WTC11 (cell line): ENCODE data around the gene EXOC4. TPM values are rescaled to one million over a fixed set of nuclear protein-coding genes. Genes with fewer than 3 reads are reported as not detected.

Experiments
- ATAC-seq: fragments of 200-7000 bp; cut with Tn5 transposase; 2 replicates; pipeline ENCODE4 v1.10.0; 2021; ENCODE audit warnings: mild to moderate bottlenecking, moderate library complexity
- CTCF ChIA-PET: fragments of 300-600 bp; sonication (Branson Sonifier 250); formaldehyde crosslinking; loops from one replicate; lab custom pipeline; 2021; ENCODE audit warnings: antibody characterized with exemption; lab: Charles Lee
- POLR2A ChIA-PET: fragments of 350-600 bp; sonication (Branson Sonifier 250); formaldehyde crosslinking; loops from one replicate; lab custom pipeline; 2021; ENCODE audit warnings: antibody characterized with exemption; lab: Charles Lee
- DNase-seq: peaks from one replicate; pipeline ENCODE4 v3.0.0; 2021; ENCODE audit warnings: low spot score
- H3K27ac Mint-ChIP-seq: 2 replicates; pipeline ENCODE4 v1.8.0; 2021; ENCODE audit warnings: mixed read lengths
- H3K27me3 Mint-ChIP-seq: 2 replicates; pipeline ENCODE4 v1.8.0; 2021; ENCODE audit warnings: low read depth, mild to moderate bottlenecking, moderate library complexity, mixed read lengths
- H3K36me3 Mint-ChIP-seq: 2 replicates; pipeline ENCODE4 v1.8.0; 2021; ENCODE audit warnings: mixed read lengths
- H3K4me1 Mint-ChIP-seq: 2 replicates; pipeline ENCODE4 v1.8.0; 2022; ENCODE audit warnings: mixed read lengths
- H3K4me3 Mint-ChIP-seq: 2 replicates; pipeline ENCODE4 v1.8.0; 2021; ENCODE audit warnings: mild to moderate bottlenecking, moderate library complexity, mixed read lengths
- H3K9me3 Mint-ChIP-seq: 2 replicates; pipeline ENCODE4 v1.8.0; 2021; ENCODE audit warnings: mixed read lengths
- ATF2 ChIP-seq: sonication (generic); formaldehyde crosslinking; IDR thresholded peaks from 2 replicates; pipeline ENCODE4 v1.8.1; 2022; ENCODE audit warnings: low read depth, missing genetic modification reagents, borderline replicate concordance
- CDX4 ChIP-seq: fragments of 250-450 bp; sonication (Bioruptor Pico); IDR thresholded peaks from 2 replicates; pipeline ENCODE4 v1.9.0; 2021; ENCODE audit warnings: moderate library complexity, mild to moderate bottlenecking, inconsistent platforms, borderline replicate concordance
- E2F4 ChIP-seq: sonication (generic); formaldehyde crosslinking; IDR thresholded peaks from 2 replicates; pipeline ENCODE4 v1.8.1; 2022; ENCODE audit warnings: low read depth, mild to moderate bottlenecking, moderate library complexity, missing genetic modification reagents, borderline replicate concordance
- FOXK1 ChIP-seq: sonication (generic); formaldehyde crosslinking; IDR thresholded peaks from 2 replicates; pipeline ENCODE4 v1.8.0; 2022; ENCODE audit warnings: mild to moderate bottlenecking, moderate library complexity, missing genetic modification reagents
- HMGA2 ChIP-seq: fragments of 250-450 bp; sonication (Bioruptor Pico); IDR thresholded peaks from 2 replicates; pipeline ENCODE4 v1.4.0; 2021; ENCODE audit warnings: mild to moderate bottlenecking, moderate library complexity
- MYBL2 ChIP-seq: sonication (generic); formaldehyde crosslinking; IDR thresholded peaks from 2 replicates; pipeline ENCODE4 v1.8.1; 2023; ENCODE audit warnings: mild to moderate bottlenecking, moderate library complexity, missing genetic modification reagents
- SOX15 ChIP-seq: fragments of 250-450 bp; sonication (Bioruptor Pico); IDR thresholded peaks from 2 replicates; pipeline ENCODE4 v1.9.0; 2021; ENCODE audit warnings: mild to moderate bottlenecking
- TEAD1 ChIP-seq: sonication (generic); formaldehyde crosslinking; IDR thresholded peaks from 2 replicates; pipeline ENCODE4 v1.8.0; 2022; ENCODE audit warnings: mild to moderate bottlenecking, missing genetic modification reagents
- ZMAT4 ChIP-seq: fragments of 250-450 bp; sonication (Bioruptor Pico); IDR thresholded peaks from 2 replicates; pipeline ENCODE4 v1.9.0; 2021; ENCODE audit warnings: mild to moderate bottlenecking
- ZNF121 ChIP-seq: sonication (generic); formaldehyde crosslinking; IDR thresholded peaks from 2 replicates; pipeline ENCODE4 v1.8.0; 2023; ENCODE audit warnings: missing genetic modification reagents
- ZNF425 ChIP-seq: fragments of 250-450 bp; sonication (Bioruptor Pico); conservative IDR thresholded peaks from 2 replicates; pipeline ENCODE4 v1.9.0; 2021; ENCODE audit warnings: mild to moderate bottlenecking
- ZNF512 ChIP-seq: sonication (generic); formaldehyde crosslinking; IDR thresholded peaks from 2 replicates; pipeline ENCODE4 v1.8.1; 2022; ENCODE audit warnings: missing genetic modification reagents, borderline replicate concordance
- ZNF532 ChIP-seq: fragments of 250-450 bp; sonication (Bioruptor Pico); IDR thresholded peaks from 2 replicates; pipeline ENCODE4 v1.9.0; 2021; ENCODE audit warnings: mild to moderate bottlenecking, borderline replicate concordance
- total RNA-seq: library from RNA; stranded (reverse); gene quantifications from 3 replicates; pipeline ENCODE4 v1.2.3, GENCODE V29; 2021

EXOC4 gene
- total RNA-seq, 1 experiment from 2014 or later: 62.0 TPM

GRCh38 chr7:133530682-133531081 is 277.8 kb downstream of the EXOC4 start:
- ATAC-seq: no peak
- POLR2A ChIA-PET: no interaction called here
- no peak for DNase-seq
- Mint-ChIP-seq H3K36me3 (no peaks in the 10 kb centered on the region), H3K4me1 (peaks cover 29% of the 10 kb centered on the region), H3K27me3 (no peaks in the 10 kb centered on the region), H3K9me3 (no peaks in the 10 kb centered on the region), H3K27ac (no peak overlapping the region), H3K4me3 (no peak overlapping the region)
- CTCF ChIA-PET: no interaction called here
- TF ChIP-seq TEAD1 (CRISPR knock-in tag): no peak
- TF ChIP-seq HMGA2 (CRISPR knock-in tag): no peak
- TF ChIP-seq E2F4: no peak
- no peak for TF ChIP-seq FOXK1 (CRISPR knock-in tag)
- no peak for TF ChIP-seq MYBL2 (CRISPR knock-in tag)
- no peak for TF ChIP-seq ZNF121 (CRISPR knock-in tag)
- no peak for TF ChIP-seq ZNF512 (CRISPR knock-in tag)

- POLR2A ChIA-PET: no interaction called here
Observed at GRCh38 chr7:133534816-133535215, 281.9 kb downstream of the EXOC4 start.

More at GRCh38 chr7:133534816-133535215, 281.9 kb downstream of the EXOC4 start:
- H3K9me3 Mint-ChIP-seq: no peaks in the 10 kb centered on the region
- no peaks in the 10 kb centered on the region for H3K27me3 Mint-ChIP-seq
- CTCF ChIA-PET: no interaction called here
- no peak overlapping the region for H3K4me3 Mint-ChIP-seq
- no peak overlapping the region for H3K27ac Mint-ChIP-seq
- DNase-seq (no peak), ATAC-seq (no peak)
- peaks cover 22% of the 10 kb centered on the region for H3K4me1 Mint-ChIP-seq
- TF ChIP-seq SOX15 (CRISPR knock-in tag) (no peak), ZNF532 (CRISPR knock-in tag) (no peak), ZNF425 (CRISPR knock-in tag) (no peak), ZMAT4 (no peak), CDX4 (CRISPR knock-in tag) (no peak), ATF2 (no peak), MYBL2 (CRISPR knock-in tag) (no peak)
- no peaks in the 10 kb centered on the region; the same call in 1 of the 2 replicates for H3K36me3 Mint-ChIP-seq
